ENCODE data around the gene DGKB. TPM values are rescaled to one million over a fixed set of nuclear protein-coding genes. Genes with fewer than 3 reads are reported as not detected.

Gene DGKB
- total RNA-seq, 1 experiment from 2014 or later = not detected

GRCh38 chr7:14717169-14717568 lies 185.4 kb downstream of the DGKB start:
- TF ChIP-seq REST (IDR thresholded peaks at IDR 0.05; ENCODE audit: insufficient read depth in 1 of 2, low read depth in 2 of 2, low read length in 1 of 2) = no peak
- no peak for TF ChIP-seq CTCF (IDR thresholded peaks at IDR 0.05)
- TF ChIP-seq POLR2AphosphoS5 (IDR thresholded peaks at IDR 0.05; ENCODE audit: low read depth, low read length) = no peak
- TF ChIP-seq TCF7L2 (IDR thresholded peaks at IDR 0.05; ENCODE audit: low read depth, low read length) = no peak
- no peak for TF ChIP-seq SIN3A (IDR thresholded peaks at IDR 0.05; ENCODE audit: borderline replicate concordance, insufficient read depth, low read depth, low read length)
- intact Hi-C loops (cut with micrococcal nuclease; ENCODE audit: unreplicated experiment) = loop anchor here (5.0 to 10.0 kb wide), 2 partner anchors 588 to 1355 kb away; no protein-coding TSS in a partner anchor
- Histone ChIP-seq H3K4me1 (ENCODE audit: control insufficient read depth, insufficient read depth, low read length) (no peaks in the 10 kb centered on the region), H3K4me3 (ENCODE audit: low read depth in 2 of 2, low read length in 2 of 2) (no peak overlapping the region), H3K36me3 (ENCODE audit: control insufficient read depth, insufficient read depth, low read length) (no peaks in the 10 kb centered on the region), H3K27me3 (ENCODE audit: control insufficient read depth, insufficient read depth, low read length) (no peaks in the 10 kb centered on the region), H3K9me3 (ENCODE audit: control insufficient read depth, insufficient read depth, low read depth, low read length) (no peaks in the 10 kb centered on the region), H3K27ac (ENCODE audit: low read length) (no peak overlapping the region)
- ChIA-PET CTCF (interaction anchor here (1.6 kb wide), 1 partner anchor 299 kb away, joined by 12 read pairs; no protein-coding TSS in a partner anchor), POLR2A (no interaction called here)
- in situ Hi-C loops (cut with HindIII; ENCODE audit: low pct_unique_long_range_greater_than_20kb, low sequenced_read_pairs) = no loop called here
- DNase-seq (ENCODE audit: low read depth, low spot score) = no peak
- no TSS peak for BruUV-seq (replicated peaks)
- ATAC-seq = no peak

- H3K27me3 ChIP-seq (ENCODE audit: control insufficient read depth, insufficient read depth, low read length) = no peaks in the 10 kb centered on the region
- intact Hi-C loops (cut with micrococcal nuclease; ENCODE audit: unreplicated experiment) (loop anchor here (10.0 kb wide), 1 partner anchor 591 kb away; no protein-coding TSS in a partner anchor), in situ Hi-C loops (cut with HindIII; ENCODE audit: low pct_unique_long_range_greater_than_20kb, low sequenced_read_pairs) (no loop called here)
- CTCF ChIA-PET = no interaction called here
- ATAC-seq (no peak), DNase-seq (ENCODE audit: low read depth, low spot score) (no peak)
- H3K4me1 ChIP-seq (ENCODE audit: control insufficient read depth, insufficient read depth, low read length) = no peaks in the 10 kb centered on the region
- no TSS peak for BruUV-seq (replicated peaks)
- no peak overlapping the region for H3K27ac ChIP-seq (ENCODE audit: low read length)
- no peak overlapping the region for H3K4me3 ChIP-seq (ENCODE audit: low read depth in 2 of 2, low read length in 2 of 2)
- no peaks in the 10 kb centered on the region for H3K9me3 ChIP-seq (ENCODE audit: control insufficient read depth, insufficient read depth, low read depth, low read length)
- H3K36me3 ChIP-seq (ENCODE audit: control insufficient read depth, insufficient read depth, low read length) = no peaks in the 10 kb centered on the region
- no peak for TF ChIP-seq REST (IDR thresholded peaks at IDR 0.05; ENCODE audit: insufficient read depth in 1 of 2, low read depth in 2 of 2, low read length in 1 of 2)
- TF ChIP-seq TCF7L2 (IDR thresholded peaks at IDR 0.05; ENCODE audit: low read depth, low read length) = no peak
- TF ChIP-seq SIN3A (IDR thresholded peaks at IDR 0.05; ENCODE audit: borderline replicate concordance, insufficient read depth, low read depth, low read length) = no peak
- TF ChIP-seq CTCF (IDR thresholded peaks at IDR 0.05) = no peak
- no peak for TF ChIP-seq POLR2AphosphoS5 (IDR thresholded peaks at IDR 0.05; ENCODE audit: low read depth, low read length)
- POLR2A ChIA-PET = interaction anchor here (0.7 kb wide), 1 partner anchor 1158 kb away, joined by 3 read pairs; no protein-coding TSS in a partner anchor
Observed at GRCh38 chr7:14714161-14714728, 188.3 kb downstream of the DGKB start.
